ENCODE data around the gene OR6X1. TPM values are rescaled to one million over a fixed set of nuclear protein-coding genes. Genes with fewer than 3 reads are reported as not detected.

OR6X1 gene
- total and polyA plus RNA-seq, 9 of the 15 experiments (the other 6 are each of a cell fraction or from before 2014, with no cell fraction given), result not detected

DNA sequence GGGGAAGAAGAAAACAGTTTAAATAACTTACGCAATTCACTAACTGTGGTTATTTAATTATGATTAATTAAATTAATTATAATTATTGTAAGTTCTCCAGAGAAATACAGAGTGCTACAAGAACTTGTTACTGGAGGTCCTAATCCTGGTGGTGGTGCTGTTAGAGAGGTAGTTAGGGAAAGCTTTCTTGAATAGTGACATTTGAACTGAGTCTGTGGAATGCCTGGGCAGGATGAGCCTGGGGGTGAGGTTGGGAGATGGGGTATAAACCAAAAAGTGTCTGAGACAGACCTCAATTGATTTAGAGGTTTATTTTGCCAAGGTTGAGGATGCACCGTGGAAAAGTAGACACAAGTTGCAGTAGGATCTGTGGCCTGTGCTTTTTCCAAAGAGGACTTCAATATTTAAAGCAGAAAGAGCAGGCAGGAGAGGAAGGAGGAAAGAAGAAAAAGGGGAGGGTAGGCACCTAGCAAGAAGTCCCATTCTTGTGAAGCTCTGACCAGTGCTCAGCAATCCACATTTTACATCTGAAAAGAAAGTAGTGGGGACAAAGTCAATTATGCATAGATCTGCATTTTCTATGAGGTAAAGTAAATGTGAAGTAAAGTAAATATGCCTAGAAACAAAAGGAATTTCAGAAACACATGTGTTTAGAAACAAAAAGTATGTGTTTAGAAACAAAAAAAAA is 8.4 kb downstream of the OR6X1 start (continued):
- TF ChIP-seq, protein P1, sequence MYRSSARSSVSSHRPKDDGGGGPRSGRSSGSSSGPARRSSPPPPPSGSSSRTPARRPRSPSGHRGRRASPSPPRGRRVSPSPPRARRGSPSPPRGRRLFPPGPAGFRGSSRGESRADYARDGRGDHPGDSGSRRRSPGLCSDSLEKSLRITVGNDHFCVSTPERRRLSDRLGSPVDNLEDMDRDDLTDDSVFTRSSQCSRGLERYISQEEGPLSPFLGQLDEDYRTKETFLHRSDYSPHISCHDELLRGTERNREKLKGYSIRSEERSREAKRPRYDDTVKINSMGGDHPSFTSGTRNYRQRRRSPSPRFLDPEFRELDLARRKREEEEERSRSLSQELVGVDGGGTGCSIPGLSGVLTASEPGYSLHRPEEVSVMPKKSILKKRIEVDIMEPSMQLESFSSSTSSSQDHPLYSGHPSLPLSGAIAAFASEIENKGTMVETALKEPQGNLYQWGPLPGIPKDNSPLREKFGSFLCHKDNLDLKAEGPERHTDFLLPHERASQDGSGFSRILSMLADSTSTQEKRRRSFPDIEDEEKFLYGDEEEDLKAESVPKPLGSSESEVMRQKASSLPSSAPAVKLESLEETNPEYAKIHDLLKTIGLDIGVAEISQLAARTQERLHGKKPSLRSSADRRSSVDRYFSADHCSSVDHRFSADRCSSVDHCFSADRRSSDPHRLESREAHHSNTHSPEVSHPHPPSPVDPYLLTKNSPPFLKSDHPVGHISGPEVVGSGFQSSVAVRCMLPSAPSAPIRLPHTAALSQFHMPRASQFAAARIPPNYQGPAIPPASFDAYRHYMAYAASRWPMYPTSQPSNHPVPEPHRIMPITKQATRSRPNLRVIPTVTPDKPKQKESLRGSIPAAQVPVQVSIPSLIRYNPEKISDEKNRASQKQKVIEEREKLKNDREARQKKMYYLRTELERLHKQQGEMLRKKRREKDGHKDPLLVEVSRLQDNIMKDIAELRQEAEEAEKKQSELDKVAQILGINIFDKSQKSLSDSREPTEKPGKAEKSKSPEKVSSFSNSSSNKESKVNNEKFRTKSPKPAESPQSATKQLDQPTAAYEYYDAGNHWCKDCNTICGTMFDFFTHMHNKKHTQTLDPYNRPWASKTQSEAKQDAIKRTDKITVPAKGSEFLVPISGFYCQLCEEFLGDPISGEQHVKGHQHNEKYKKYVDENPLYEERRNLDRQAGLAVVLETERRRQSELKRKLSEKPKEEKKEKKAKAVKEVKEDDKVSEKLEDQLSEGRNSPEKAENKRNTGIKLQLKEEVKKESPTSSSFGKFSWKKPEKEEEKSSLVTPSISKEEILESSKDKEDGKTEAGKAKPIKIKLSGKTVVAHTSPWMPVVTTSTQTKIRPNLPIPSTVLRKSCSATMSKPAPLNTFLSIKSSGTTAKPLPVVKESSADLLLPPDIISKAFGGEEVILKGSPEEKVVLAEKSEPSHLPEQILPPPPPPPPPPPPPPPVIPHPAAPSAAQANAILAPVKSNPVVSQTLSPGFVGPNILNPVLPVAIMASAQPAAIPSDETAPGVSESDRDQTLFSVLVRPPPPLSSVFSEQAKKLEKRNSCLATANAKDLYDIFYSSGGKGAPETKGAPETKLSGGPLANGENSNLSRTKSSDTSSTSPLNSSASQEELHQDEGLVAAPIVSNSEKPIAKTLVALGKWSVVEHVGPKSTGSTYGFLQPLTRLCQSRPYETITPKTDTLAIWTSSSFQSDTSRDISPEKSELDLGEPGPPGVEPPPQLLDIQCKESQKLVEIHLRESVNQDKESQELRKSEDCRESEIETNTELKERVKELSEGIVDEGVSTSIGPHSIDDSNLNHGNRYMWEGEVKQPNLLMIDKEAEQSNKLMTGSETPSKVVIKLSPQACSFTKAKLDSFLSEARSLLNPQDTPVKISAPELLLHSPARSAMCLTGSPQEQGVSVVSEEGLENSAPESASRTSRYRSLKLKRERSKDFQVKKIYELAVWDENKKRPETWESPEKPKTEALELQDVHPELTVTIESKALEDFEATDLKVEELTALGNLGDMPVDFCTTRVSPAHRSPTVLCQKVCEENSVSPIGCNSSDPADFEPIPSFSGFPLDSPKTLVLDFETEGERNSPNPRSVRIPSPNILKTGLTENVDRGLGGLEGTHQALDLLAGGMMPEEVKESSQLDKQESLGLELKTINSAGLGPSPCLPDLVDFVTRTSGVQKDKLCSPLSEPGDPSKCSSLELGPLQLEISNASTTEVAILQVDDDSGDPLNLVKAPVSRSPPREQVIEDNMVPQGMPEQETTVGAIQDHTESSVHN (IDR thresholded peaks at IDR 0.05; ENCODE audit: borderline replicate concordance in 1 of 2, low read depth in 1 of 2), result no peak
- TF ChIP-seq, protein P2, sequence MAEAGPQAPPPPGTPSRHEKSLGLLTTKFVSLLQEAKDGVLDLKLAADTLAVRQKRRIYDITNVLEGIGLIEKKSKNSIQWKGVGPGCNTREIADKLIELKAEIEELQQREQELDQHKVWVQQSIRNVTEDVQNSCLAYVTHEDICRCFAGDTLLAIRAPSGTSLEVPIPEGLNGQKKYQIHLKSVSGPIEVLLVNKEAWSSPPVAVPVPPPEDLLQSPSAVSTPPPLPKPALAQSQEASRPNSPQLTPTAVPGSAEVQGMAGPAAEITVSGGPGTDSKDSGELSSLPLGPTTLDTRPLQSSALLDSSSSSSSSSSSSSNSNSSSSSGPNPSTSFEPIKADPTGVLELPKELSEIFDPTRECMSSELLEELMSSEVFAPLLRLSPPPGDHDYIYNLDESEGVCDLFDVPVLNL (CRISPR knock-in tag; IDR thresholded peaks at IDR 0.05; ENCODE audit: low read depth), result no peak
- TF ChIP-seq ATF7 (IDR thresholded peaks at IDR 0.05) (no peak), ZC3H8 (IDR thresholded peaks at IDR 0.05) (no peak), CEBPB (tag; IDR thresholded peaks at IDR 0.05) (peak; percentile 53)
- TF ChIP-seq, protein P3, sequence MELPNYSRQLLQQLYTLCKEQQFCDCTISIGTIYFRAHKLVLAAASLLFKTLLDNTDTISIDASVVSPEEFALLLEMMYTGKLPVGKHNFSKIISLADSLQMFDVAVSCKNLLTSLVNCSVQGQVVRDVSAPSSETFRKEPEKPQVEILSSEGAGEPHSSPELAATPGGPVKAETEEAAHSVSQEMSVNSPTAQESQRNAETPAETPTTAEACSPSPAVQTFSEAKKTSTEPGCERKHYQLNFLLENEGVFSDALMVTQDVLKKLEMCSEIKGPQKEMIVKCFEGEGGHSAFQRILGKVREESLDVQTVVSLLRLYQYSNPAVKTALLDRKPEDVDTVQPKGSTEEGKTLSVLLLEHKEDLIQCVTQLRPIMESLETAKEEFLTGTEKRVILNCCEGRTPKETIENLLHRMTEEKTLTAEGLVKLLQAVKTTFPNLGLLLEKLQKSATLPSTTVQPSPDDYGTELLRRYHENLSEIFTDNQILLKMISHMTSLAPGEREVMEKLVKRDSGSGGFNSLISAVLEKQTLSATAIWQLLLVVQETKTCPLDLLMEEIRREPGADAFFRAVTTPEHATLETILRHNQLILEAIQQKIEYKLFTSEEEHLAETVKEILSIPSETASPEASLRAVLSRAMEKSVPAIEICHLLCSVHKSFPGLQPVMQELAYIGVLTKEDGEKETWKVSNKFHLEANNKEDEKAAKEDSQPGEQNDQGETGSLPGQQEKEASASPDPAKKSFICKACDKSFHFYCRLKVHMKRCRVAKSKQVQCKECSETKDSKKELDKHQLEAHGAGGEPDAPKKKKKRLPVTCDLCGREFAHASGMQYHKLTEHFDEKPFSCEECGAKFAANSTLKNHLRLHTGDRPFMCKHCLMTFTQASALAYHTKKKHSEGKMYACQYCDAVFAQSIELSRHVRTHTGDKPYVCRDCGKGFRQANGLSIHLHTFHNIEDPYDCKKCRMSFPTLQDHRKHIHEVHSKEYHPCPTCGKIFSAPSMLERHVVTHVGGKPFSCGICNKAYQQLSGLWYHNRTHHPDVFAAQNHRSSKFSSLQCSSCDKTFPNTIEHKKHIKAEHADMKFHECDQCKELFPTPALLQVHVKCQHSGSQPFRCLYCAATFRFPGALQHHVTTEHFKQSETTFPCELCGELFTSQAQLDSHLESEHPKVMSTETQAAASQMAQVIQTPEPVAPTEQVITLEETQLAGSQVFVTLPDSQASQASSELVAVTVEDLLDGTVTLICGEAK (IDR thresholded peaks at IDR 0.05), result no peak
- TF ChIP-seq, protein P3 (CRISPR knock-in tag; IDR thresholded peaks at IDR 0.05), result no peak

Data from K562 (cell line).